H9 (cell line): Measurements from ENCODE around the gene LIN28B. TPM values are rescaled to one million over a fixed set of nuclear protein-coding genes. Genes with fewer than 3 reads are reported as not detected.
A peak's percentile ranks its signal among the peaks of the same experiment; 100 is the strongest.

ENCODE experiments used
- DNase-seq: peaks from one replicate; pipeline ENCODE4 v3.0.0-alpha.2; 2017
- H2AFZ ChIP-seq: one replicate; pipeline ENCODE4 v1.6.1; 2013; ENCODE audit warnings: mild to moderate bottlenecking, low read length, control low read depth, moderate library complexity
- H2AK5ac ChIP-seq: 2 replicates; pipeline ENCODE4 v1.6.1; 2013; ENCODE audit warnings: low read length, control low read depth, mixed read lengths; ENCODE audit not compliant: insufficient read length
- H2BK120ac ChIP-seq: one replicate; pipeline ENCODE4 v1.6.1; 2013; ENCODE audit warnings: low read depth, mild to moderate bottlenecking, low read length, control low read depth, inconsistent platforms; ENCODE audit not compliant: poor library complexity, severe bottlenecking
- H2BK12ac ChIP-seq: 2 replicates; pipeline ENCODE4 v1.6.1; 2013; ENCODE audit warnings: low read length, control low read depth, mixed read lengths, low read depth; ENCODE audit not compliant: insufficient read length
- H2BK15ac ChIP-seq: 2 replicates; pipeline ENCODE4 v1.6.1; 2013; ENCODE audit warnings: low read depth, low read length, control low read depth
- H2BK20ac ChIP-seq: one replicate; pipeline ENCODE4 v1.6.1; 2013; ENCODE audit warnings: low read depth, mild to moderate bottlenecking, low read length, control low read depth, inconsistent platforms; ENCODE audit not compliant: poor library complexity, severe bottlenecking
- H2BK5ac ChIP-seq: 2 replicates; pipeline ENCODE4 v1.6.1; 2013; ENCODE audit warnings: low read length, control low read depth, mixed read lengths; ENCODE audit not compliant: insufficient read length
- H3K14ac ChIP-seq: 2 replicates; pipeline ENCODE4 v1.6.1; 2013; ENCODE audit warnings: low read length, control low read depth; ENCODE audit not compliant: insufficient read depth
- H3K18ac ChIP-seq: 2 replicates; pipeline ENCODE4 v1.6.1; 2013; ENCODE audit warnings: low read depth, mild to moderate bottlenecking, mixed read lengths, low read length, control low read depth; ENCODE audit not compliant: insufficient read length
- H3K23ac ChIP-seq: 2 replicates; pipeline ENCODE4 v1.6.1; 2013; ENCODE audit warnings: low read length, control low read depth, mixed read lengths, low read depth; ENCODE audit not compliant: insufficient read length
- H3K23me2 ChIP-seq: 2 replicates; pipeline ENCODE4 v1.6.1; 2013; ENCODE audit warnings: low read depth, mild to moderate bottlenecking, mixed read lengths, low read length, control low read depth; ENCODE audit not compliant: insufficient read length, poor library complexity, severe bottlenecking
- H3K27ac ChIP-seq: 2 replicates; pipeline ENCODE4 v1.5.1; 2013; ENCODE audit warnings: low read length, control low read depth, mixed read lengths, low read depth; ENCODE audit not compliant: insufficient read length
- H3K27me3 ChIP-seq: 2 replicates; pipeline ENCODE4 v1.6.1; 2013; ENCODE audit warnings: low read length, control low read depth, inconsistent platforms; ENCODE audit not compliant: insufficient read depth
- H3K4ac ChIP-seq: 2 replicates; pipeline ENCODE4 v1.6.1; 2013; ENCODE audit warnings: low read depth, mild to moderate bottlenecking, control low read depth, inconsistent platforms, low read length, moderate library complexity
- H3K4me1 ChIP-seq: 2 replicates; pipeline ENCODE4 v1.6.1; 2013; ENCODE audit warnings: low read length, control low read depth, inconsistent platforms; ENCODE audit not compliant: insufficient read depth
- H3K4me2 ChIP-seq: 2 replicates; pipeline ENCODE4 v1.6.1; 2013; ENCODE audit warnings: low read length, control low read depth, mixed read lengths; ENCODE audit not compliant: insufficient read length, insufficient read depth
- H3K56ac ChIP-seq: 2 replicates; pipeline ENCODE4 v1.6.1; 2013; ENCODE audit warnings: low read depth, mild to moderate bottlenecking, mixed read lengths, low read length, control low read depth; ENCODE audit not compliant: insufficient read length
- H3K79me1 ChIP-seq: 2 replicates; pipeline ENCODE4 v1.6.1; 2013; ENCODE audit warnings: low read depth, mild to moderate bottlenecking, moderate library complexity, low read length, control low read depth, inconsistent platforms; ENCODE audit not compliant: insufficient read depth, poor library complexity, severe bottlenecking
- H3K79me2 ChIP-seq: 2 replicates; pipeline ENCODE4 v1.6.1; 2013; ENCODE audit warnings: low read length, control low read depth, inconsistent platforms; ENCODE audit not compliant: insufficient read depth
- H3K9ac ChIP-seq: 2 replicates; pipeline ENCODE4 v1.6.1; 2013; ENCODE audit warnings: low read length, control low read depth, mixed read lengths; ENCODE audit not compliant: insufficient read length; ENCODE audit errors: extremely low read depth
- H3K9me3 ChIP-seq: one replicate; pipeline ENCODE4 v1.6.1; 2013; ENCODE audit warnings: low read depth, low read length, inconsistent platforms; ENCODE audit not compliant: control insufficient read depth
- H3T11ph ChIP-seq: one replicate; pipeline ENCODE4 v1.6.1; 2013; ENCODE audit warnings: mild to moderate bottlenecking, low read length, control low read depth, inconsistent platforms
- H4K20me1 ChIP-seq: one replicate; pipeline ENCODE4 v1.6.1; 2013; ENCODE audit not compliant: control insufficient read depth, insufficient read length, insufficient read depth
- H4K5ac ChIP-seq: 2 replicates; pipeline ENCODE4 v1.6.1; 2013; ENCODE audit warnings: low read depth, mild to moderate bottlenecking, mixed read lengths, low read length, control low read depth; ENCODE audit not compliant: insufficient read length
- H4K8ac ChIP-seq: replicated peaks from 2 replicates; pipeline ENCODE4 v1.6.1; 2013; ENCODE audit warnings: low read length, control low read depth, mixed read lengths, low read depth; ENCODE audit not compliant: insufficient read length
- H4K91ac ChIP-seq: 2 replicates; pipeline ENCODE4 v1.6.1; 2013; ENCODE audit warnings: low read depth, mild to moderate bottlenecking, moderate library complexity, mixed read lengths, low read length, control low read depth; ENCODE audit not compliant: insufficient read length
- H3K27ac Mint-ChIP-seq, 3 experiments: 2 replicates in 2 of 3; 3 replicates in 1 of 3; pipeline ENCODE4 v1.8.0; 2020 to 2021; ENCODE audit warnings: mixed read lengths in 3 of 3, mild to moderate bottlenecking in 1 of 3, moderate library complexity in 1 of 3
- H3K27me3 Mint-ChIP-seq: 2 replicates; pipeline ENCODE4 v1.8.0; 2021; ENCODE audit warnings: low read depth, mild to moderate bottlenecking, moderate library complexity, mixed read lengths
- H3K36me3 Mint-ChIP-seq, 3 experiments: 2 replicates in 2 of 3; 3 replicates in 1 of 3; pipeline ENCODE4 v1.8.0; 2020 to 2021; ENCODE audit warnings: low read depth in 3 of 3, mixed read lengths in 3 of 3; ENCODE audit not compliant: insufficient read depth in 1 of 3
- H3K4me1 Mint-ChIP-seq, 2 experiments: 2 replicates each; pipeline ENCODE4 v1.8.0; 2020; ENCODE audit warnings: mixed read lengths in 2 of 2
- H3K4me3 Mint-ChIP-seq, 2 experiments: 2 replicates in 1 of 2; 3 replicates in 1 of 2; pipeline ENCODE4 v1.8.0; 2020 to 2021; ENCODE audit warnings: mild to moderate bottlenecking in 2 of 2, mixed read lengths in 2 of 2, moderate library complexity in 1 of 2
- H3K9me3 Mint-ChIP-seq, 2 experiments: 2 replicates in 1 of 2; 3 replicates in 1 of 2; pipeline ENCODE4 v1.8.0; 2020; ENCODE audit warnings: mild to moderate bottlenecking in 2 of 2, mixed read lengths in 2 of 2, moderate library complexity in 1 of 2
- total RNA-seq: library from RNA; stranded (reverse); gene quantifications from 2 replicates; pipeline ENCODE4 v1.2.1, GENCODE V29; 2021
- TF ChIP-seq, protein P1 (sequence below): fragments of 200-600 bp; sonication (generic); conservative IDR thresholded peaks from 3 replicates; pipeline ENCODE4 v1.8.0; 2021; ENCODE audit warnings: antibody characterized with exemption, mild to moderate bottlenecking

Gene LIN28B
- total RNA-seq, 1 experiment from 2014 or later: 110 TPM

DNA sequence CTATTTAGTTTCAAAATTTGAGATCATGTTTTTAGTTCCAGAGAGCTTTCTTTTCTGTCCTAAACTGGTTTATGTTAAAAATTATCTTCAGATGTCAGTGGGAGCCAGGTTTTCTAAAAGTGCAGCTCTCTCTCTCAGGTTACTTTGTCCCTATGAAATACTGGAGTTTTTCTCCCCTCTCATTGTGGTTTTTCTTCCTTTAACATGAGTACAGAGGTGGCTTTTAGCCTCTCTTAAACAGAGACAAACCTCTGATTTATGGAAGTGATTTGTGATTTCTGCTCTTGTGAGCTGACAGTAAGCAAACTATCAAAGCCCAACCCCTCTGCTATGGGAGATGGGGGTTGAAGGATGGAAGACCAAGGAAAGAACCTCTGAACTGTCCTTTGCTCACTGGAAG is 85.7 kb downstream of the LIN28B start:
- no peak overlapping the region for H3K14ac ChIP-seq
- H3K9ac ChIP-seq: no peak overlapping the region
- H2BK12ac ChIP-seq: no peak overlapping the region
- no peak overlapping the region for H3K56ac ChIP-seq
- no peaks in the 10 kb centered on the region for H3K79me1 ChIP-seq
- no peak overlapping the region for H2BK20ac ChIP-seq
- H3K27ac Mint-ChIP-seq: peak overlapping the region; percentile 56 to 89 (median 73); a peak in 5 of 7 replicates
- H3K4me1 ChIP-seq: no peaks in the 10 kb centered on the region
- H4K8ac ChIP-seq: no peak overlapping the region
- H2AFZ ChIP-seq: no peak overlapping the region
- no peak overlapping the region for H2BK5ac ChIP-seq
- no peak overlapping the region for H3K4me3 Mint-ChIP-seq
- no peaks in the 10 kb centered on the region for H4K20me1 ChIP-seq
- H3K23me2 ChIP-seq: no peaks in the 10 kb centered on the region
- H3K27me3 ChIP-seq: no peaks in the 10 kb centered on the region
- no peak overlapping the region for H3K27ac ChIP-seq
- no peak overlapping the region for H4K5ac ChIP-seq
- H2BK15ac ChIP-seq: no peak overlapping the region
- TF ChIP-seq, protein P1, sequence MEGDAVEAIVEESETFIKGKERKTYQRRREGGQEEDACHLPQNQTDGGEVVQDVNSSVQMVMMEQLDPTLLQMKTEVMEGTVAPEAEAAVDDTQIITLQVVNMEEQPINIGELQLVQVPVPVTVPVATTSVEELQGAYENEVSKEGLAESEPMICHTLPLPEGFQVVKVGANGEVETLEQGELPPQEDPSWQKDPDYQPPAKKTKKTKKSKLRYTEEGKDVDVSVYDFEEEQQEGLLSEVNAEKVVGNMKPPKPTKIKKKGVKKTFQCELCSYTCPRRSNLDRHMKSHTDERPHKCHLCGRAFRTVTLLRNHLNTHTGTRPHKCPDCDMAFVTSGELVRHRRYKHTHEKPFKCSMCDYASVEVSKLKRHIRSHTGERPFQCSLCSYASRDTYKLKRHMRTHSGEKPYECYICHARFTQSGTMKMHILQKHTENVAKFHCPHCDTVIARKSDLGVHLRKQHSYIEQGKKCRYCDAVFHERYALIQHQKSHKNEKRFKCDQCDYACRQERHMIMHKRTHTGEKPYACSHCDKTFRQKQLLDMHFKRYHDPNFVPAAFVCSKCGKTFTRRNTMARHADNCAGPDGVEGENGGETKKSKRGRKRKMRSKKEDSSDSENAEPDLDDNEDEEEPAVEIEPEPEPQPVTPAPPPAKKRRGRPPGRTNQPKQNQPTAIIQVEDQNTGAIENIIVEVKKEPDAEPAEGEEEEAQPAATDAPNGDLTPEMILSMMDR: no peak
- no peak overlapping the region for H4K91ac ChIP-seq
- no peak overlapping the region for H3K4me2 ChIP-seq
- peaks cover 14 to 23% (median 17%) of the 10 kb centered on the region in 3 experiments; a peak in 6 of 7 replicates for H3K36me3 Mint-ChIP-seq
- no peak overlapping the region for H2AK5ac ChIP-seq
- H3K9me3 Mint-ChIP-seq: peaks cover 0 to 4% of the 10 kb centered on the region in 2 experiments; a peak in 2 of 5 replicates
- no peak overlapping the region for H3T11ph ChIP-seq
- H3K27me3 Mint-ChIP-seq: no peaks in the 10 kb centered on the region
- H2BK120ac ChIP-seq: no peak overlapping the region
- no peak overlapping the region for H3K23ac ChIP-seq
- H3K18ac ChIP-seq: no peak overlapping the region
- H3K4me1 Mint-ChIP-seq: peaks cover 20 to 22% of the 10 kb centered on the region in 2 experiments
- no peak overlapping the region for H3K4ac ChIP-seq
- no peaks in the 10 kb centered on the region; the same call in 1 of the 2 replicates for H3K79me2 ChIP-seq
- H3K9me3 ChIP-seq: no peaks in the 10 kb centered on the region
- DNase-seq: no peak
